HFF-Myc (cell line): Measurements from ENCODE around the gene MEF2C.

ENCODE experiments used
- DNase-seq: peaks from one replicate; pipeline ENCODE4 v3.0.0-alpha.2; 2011; ENCODE audit warnings: low read depth; ENCODE audit errors: extremely low read depth
- H3K4me3 ChIP-seq: replicated peaks from 2 replicates; pipeline ENCODE4 v1.5.1; 2011; ENCODE audit warnings: low read depth, mild to moderate bottlenecking, control low read depth, low read length
- TF ChIP-seq, protein P1 (sequence below): IDR thresholded peaks from 2 replicates; pipeline ENCODE4 v1.5.1; 2012; ENCODE audit warnings: mild to moderate bottlenecking, low read depth, low read length, control low read depth; ENCODE audit errors: missing control alignments

Gene MEF2C

GRCh38 chr5:88833371-88834130, 49.4 kb downstream of the MEF2C start:
- TF ChIP-seq, protein P1, sequence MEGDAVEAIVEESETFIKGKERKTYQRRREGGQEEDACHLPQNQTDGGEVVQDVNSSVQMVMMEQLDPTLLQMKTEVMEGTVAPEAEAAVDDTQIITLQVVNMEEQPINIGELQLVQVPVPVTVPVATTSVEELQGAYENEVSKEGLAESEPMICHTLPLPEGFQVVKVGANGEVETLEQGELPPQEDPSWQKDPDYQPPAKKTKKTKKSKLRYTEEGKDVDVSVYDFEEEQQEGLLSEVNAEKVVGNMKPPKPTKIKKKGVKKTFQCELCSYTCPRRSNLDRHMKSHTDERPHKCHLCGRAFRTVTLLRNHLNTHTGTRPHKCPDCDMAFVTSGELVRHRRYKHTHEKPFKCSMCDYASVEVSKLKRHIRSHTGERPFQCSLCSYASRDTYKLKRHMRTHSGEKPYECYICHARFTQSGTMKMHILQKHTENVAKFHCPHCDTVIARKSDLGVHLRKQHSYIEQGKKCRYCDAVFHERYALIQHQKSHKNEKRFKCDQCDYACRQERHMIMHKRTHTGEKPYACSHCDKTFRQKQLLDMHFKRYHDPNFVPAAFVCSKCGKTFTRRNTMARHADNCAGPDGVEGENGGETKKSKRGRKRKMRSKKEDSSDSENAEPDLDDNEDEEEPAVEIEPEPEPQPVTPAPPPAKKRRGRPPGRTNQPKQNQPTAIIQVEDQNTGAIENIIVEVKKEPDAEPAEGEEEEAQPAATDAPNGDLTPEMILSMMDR: no peak
- no peak for DNase-seq
- no peak overlapping the region for H3K4me3 ChIP-seq

GRCh38 chr5:88831816-88832215, 51.2 kb downstream of the MEF2C start:
- DNase-seq: no peak
- no peak overlapping the region for H3K4me3 ChIP-seq
- TF ChIP-seq, protein P1: no peak

- TF ChIP-seq, protein P1: no peak
- no peak overlapping the region for H3K4me3 ChIP-seq
- DNase-seq: no peak
Measured at GRCh38 chr5:88830567-88830966, 52.4 kb downstream of the MEF2C start.

- no peak for DNase-seq
- TF ChIP-seq, protein P1: no peak
- no peak overlapping the region for H3K4me3 ChIP-seq
Measured at GRCh38 chr5:88829775-88830174, 53.2 kb downstream of the MEF2C start.

GRCh38 chr5:88829054-88829453, 53.9 kb downstream of the MEF2C start:
- TF ChIP-seq, protein P1: no peak
- DNase-seq: no peak
- no peak overlapping the region for H3K4me3 ChIP-seq

GRCh38 chr5:88827997-88828396, 55.0 kb downstream of the MEF2C start:
- TF ChIP-seq, protein P1: no peak
- no peak overlapping the region for H3K4me3 ChIP-seq
- no peak for DNase-seq
